WTC11 (cell line): ENCODE results near the gene FMN2. TPM values are rescaled to one million over a fixed set of nuclear protein-coding genes. Genes with fewer than 3 reads are reported as not detected.

Source experiments
- ATAC-seq: fragments of 200-7000 bp; cut with Tn5 transposase; 2 replicates; pipeline ENCODE4 v1.10.0; 2021; ENCODE audit warnings: mild to moderate bottlenecking, moderate library complexity
- CTCF ChIA-PET: fragments of 300-600 bp; sonication (Branson Sonifier 250); formaldehyde crosslinking; loops from one replicate; lab custom pipeline; 2021; ENCODE audit warnings: antibody characterized with exemption; lab: Charles Lee
- POLR2A ChIA-PET: fragments of 350-600 bp; sonication (Branson Sonifier 250); formaldehyde crosslinking; loops from one replicate; lab custom pipeline; 2021; ENCODE audit warnings: antibody characterized with exemption; lab: Charles Lee
- DNase-seq: peaks from one replicate; pipeline ENCODE4 v3.0.0; 2021; ENCODE audit warnings: low spot score
- H3K27ac Mint-ChIP-seq: 2 replicates; pipeline ENCODE4 v1.8.0; 2021; ENCODE audit warnings: mixed read lengths
- H3K27me3 Mint-ChIP-seq: 2 replicates; pipeline ENCODE4 v1.8.0; 2021; ENCODE audit warnings: low read depth, mild to moderate bottlenecking, moderate library complexity, mixed read lengths
- H3K36me3 Mint-ChIP-seq: 2 replicates; pipeline ENCODE4 v1.8.0; 2021; ENCODE audit warnings: mixed read lengths
- H3K4me1 Mint-ChIP-seq: 2 replicates; pipeline ENCODE4 v1.8.0; 2022; ENCODE audit warnings: mixed read lengths
- H3K4me3 Mint-ChIP-seq: 2 replicates; pipeline ENCODE4 v1.8.0; 2021; ENCODE audit warnings: mild to moderate bottlenecking, moderate library complexity, mixed read lengths
- H3K9me3 Mint-ChIP-seq: 2 replicates; pipeline ENCODE4 v1.8.0; 2021; ENCODE audit warnings: mixed read lengths
- ESRRA ChIP-seq: sonication (generic); formaldehyde crosslinking; IDR thresholded peaks from 2 replicates; pipeline ENCODE4 v1.8.1; 2022; ENCODE audit warnings: mild to moderate bottlenecking, missing genetic modification reagents, borderline replicate concordance
- GTF2I ChIP-seq: fragments of 250-450 bp; sonication (Bioruptor Pico); conservative IDR thresholded peaks from 2 replicates; pipeline ENCODE4 v1.4.0; 2021; ENCODE audit warnings: mild to moderate bottlenecking
- KAT7 ChIP-seq: sonication (generic); formaldehyde crosslinking; IDR thresholded peaks from 2 replicates; pipeline ENCODE4 v1.8.1; 2023; ENCODE audit warnings: missing genetic modification reagents, mild to moderate bottlenecking, borderline replicate concordance
- ZBTB21 ChIP-seq: sonication (generic); formaldehyde crosslinking; IDR thresholded peaks from 2 replicates; pipeline ENCODE4 v1.8.1; 2023; ENCODE audit warnings: mild to moderate bottlenecking, missing genetic modification reagents, borderline replicate concordance
- ZNF317 ChIP-seq: sonication (generic); formaldehyde crosslinking; IDR thresholded peaks from 2 replicates; pipeline ENCODE4 v1.8.1; 2023; ENCODE audit warnings: low read depth, mild to moderate bottlenecking, moderate library complexity, missing genetic modification reagents, borderline replicate concordance
- total RNA-seq: library from RNA; stranded (reverse); gene quantifications from 3 replicates; pipeline ENCODE4 v1.2.3, GENCODE V29; 2021
- TF ChIP-seq, protein P1 (sequence below): sonication (generic); formaldehyde crosslinking; IDR thresholded peaks from 2 replicates; pipeline ENCODE4 v1.8.1; 2023; ENCODE audit warnings: mild to moderate bottlenecking, missing genetic modification reagents, borderline replicate concordance
- TF ChIP-seq, protein P2 (sequence below): sonication (generic); formaldehyde crosslinking; IDR thresholded peaks from 2 replicates; pipeline ENCODE4 v1.8.1; 2022; ENCODE audit warnings: low read depth, missing genetic modification reagents, borderline replicate concordance
- TF ChIP-seq, protein P3 (sequence below): sonication (generic); formaldehyde crosslinking; IDR thresholded peaks from 2 replicates; pipeline ENCODE4 v1.8.1; 2022; ENCODE audit warnings: mild to moderate bottlenecking, missing genetic modification reagents, moderate library complexity, borderline replicate concordance
- TF ChIP-seq, protein P4 (sequence below): fragments of 250-450 bp; sonication (Bioruptor Pico); IDR thresholded peaks from 2 replicates; pipeline ENCODE4 v1.9.0; 2021; ENCODE audit warnings: mild to moderate bottlenecking, borderline replicate concordance
- TF ChIP-seq, protein P5 (sequence below): sonication (generic); formaldehyde crosslinking; IDR thresholded peaks from 2 replicates; pipeline ENCODE4 v1.8.1; 2023; ENCODE audit warnings: mild to moderate bottlenecking, missing genetic modification reagents

The FMN2 gene
- total RNA-seq, 1 experiment from 2014 or later = 1.8 TPM

DNA sequence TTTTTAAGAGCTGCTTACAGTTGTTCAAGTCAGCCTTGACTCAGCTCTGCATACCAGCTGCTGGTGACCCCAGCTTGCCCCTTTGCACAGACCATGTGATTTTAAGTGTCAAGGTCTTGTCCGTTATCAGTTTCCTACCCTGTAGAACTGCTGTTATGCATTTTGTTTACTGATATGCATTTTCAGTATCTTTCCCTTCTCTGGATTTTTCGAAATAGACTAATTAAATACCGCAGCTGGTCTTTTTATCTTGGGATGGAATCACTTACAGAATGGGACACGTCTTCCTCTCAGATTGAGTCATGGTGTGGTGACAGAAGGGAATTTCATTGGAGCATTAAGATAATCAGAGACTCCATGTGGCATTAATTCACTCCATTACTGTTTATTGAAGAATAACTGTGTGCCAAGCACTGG, 145.6 kb downstream of the FMN2 start (continued):
- TF ChIP-seq, protein P1, sequence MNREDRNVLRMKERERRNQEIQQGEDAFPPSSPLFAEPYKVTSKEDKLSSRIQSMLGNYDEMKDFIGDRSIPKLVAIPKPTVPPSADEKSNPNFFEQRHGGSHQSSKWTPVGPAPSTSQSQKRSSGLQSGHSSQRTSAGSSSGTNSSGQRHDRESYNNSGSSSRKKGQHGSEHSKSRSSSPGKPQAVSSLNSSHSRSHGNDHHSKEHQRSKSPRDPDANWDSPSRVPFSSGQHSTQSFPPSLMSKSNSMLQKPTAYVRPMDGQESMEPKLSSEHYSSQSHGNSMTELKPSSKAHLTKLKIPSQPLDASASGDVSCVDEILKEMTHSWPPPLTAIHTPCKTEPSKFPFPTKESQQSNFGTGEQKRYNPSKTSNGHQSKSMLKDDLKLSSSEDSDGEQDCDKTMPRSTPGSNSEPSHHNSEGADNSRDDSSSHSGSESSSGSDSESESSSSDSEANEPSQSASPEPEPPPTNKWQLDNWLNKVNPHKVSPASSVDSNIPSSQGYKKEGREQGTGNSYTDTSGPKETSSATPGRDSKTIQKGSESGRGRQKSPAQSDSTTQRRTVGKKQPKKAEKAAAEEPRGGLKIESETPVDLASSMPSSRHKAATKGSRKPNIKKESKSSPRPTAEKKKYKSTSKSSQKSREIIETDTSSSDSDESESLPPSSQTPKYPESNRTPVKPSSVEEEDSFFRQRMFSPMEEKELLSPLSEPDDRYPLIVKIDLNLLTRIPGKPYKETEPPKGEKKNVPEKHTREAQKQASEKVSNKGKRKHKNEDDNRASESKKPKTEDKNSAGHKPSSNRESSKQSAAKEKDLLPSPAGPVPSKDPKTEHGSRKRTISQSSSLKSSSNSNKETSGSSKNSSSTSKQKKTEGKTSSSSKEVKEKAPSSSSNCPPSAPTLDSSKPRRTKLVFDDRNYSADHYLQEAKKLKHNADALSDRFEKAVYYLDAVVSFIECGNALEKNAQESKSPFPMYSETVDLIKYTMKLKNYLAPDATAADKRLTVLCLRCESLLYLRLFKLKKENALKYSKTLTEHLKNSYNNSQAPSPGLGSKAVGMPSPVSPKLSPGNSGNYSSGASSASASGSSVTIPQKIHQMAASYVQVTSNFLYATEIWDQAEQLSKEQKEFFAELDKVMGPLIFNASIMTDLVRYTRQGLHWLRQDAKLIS (CRISPR knock-in tag) = no peak
- TF ChIP-seq, protein P2, sequence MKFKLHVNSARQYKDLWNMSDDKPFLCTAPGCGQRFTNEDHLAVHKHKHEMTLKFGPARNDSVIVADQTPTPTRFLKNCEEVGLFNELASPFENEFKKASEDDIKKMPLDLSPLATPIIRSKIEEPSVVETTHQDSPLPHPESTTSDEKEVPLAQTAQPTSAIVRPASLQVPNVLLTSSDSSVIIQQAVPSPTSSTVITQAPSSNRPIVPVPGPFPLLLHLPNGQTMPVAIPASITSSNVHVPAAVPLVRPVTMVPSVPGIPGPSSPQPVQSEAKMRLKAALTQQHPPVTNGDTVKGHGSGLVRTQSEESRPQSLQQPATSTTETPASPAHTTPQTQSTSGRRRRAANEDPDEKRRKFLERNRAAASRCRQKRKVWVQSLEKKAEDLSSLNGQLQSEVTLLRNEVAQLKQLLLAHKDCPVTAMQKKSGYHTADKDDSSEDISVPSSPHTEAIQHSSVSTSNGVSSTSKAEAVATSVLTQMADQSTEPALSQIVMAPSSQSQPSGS (CRISPR knock-in tag) = no peak
- TF ChIP-seq GTF2I (CRISPR knock-in tag) = no peak
- TF ChIP-seq, protein P3, sequence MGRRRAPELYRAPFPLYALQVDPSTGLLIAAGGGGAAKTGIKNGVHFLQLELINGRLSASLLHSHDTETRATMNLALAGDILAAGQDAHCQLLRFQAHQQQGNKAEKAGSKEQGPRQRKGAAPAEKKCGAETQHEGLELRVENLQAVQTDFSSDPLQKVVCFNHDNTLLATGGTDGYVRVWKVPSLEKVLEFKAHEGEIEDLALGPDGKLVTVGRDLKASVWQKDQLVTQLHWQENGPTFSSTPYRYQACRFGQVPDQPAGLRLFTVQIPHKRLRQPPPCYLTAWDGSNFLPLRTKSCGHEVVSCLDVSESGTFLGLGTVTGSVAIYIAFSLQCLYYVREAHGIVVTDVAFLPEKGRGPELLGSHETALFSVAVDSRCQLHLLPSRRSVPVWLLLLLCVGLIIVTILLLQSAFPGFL (CRISPR knock-in tag) = no peak
- no peak for TF ChIP-seq ESRRA
- TF ChIP-seq, all 79 proteins: peak for 0

DNA sequence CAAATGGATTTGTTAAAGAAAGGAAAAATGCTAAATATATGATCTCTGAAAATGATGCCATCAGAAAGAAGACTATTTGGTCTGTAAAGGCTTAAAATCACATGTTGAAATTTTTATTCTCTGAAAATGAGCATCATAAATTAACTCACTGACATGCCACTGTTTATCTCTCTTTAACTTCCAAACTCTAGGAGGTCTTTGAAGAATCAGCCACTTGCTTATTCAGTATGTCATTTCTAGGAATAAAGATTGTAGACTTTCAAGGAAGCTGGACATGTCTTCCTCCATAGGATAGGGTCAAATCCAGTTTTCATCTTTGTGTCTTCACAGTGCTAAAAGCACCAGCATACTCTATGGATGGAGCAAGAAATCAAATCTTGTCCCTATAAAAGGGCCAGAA, 147.6 kb downstream of the FMN2 start:
- TF ChIP-seq ZBTB21 (CRISPR knock-in tag) = no peak
- Mint-ChIP-seq H3K9me3 (peaks cover 6% of the 10 kb centered on the region), H3K4me3 (no peak overlapping the region), H3K27me3 (no peaks in the 10 kb centered on the region), H3K4me1 (no peaks in the 10 kb centered on the region), H3K27ac (no peak overlapping the region), H3K36me3 (no peaks in the 10 kb centered on the region)
- no peak for ATAC-seq
- POLR2A ChIA-PET = no interaction called here
- no peak for DNase-seq
- CTCF ChIA-PET = no interaction called here

DNA sequence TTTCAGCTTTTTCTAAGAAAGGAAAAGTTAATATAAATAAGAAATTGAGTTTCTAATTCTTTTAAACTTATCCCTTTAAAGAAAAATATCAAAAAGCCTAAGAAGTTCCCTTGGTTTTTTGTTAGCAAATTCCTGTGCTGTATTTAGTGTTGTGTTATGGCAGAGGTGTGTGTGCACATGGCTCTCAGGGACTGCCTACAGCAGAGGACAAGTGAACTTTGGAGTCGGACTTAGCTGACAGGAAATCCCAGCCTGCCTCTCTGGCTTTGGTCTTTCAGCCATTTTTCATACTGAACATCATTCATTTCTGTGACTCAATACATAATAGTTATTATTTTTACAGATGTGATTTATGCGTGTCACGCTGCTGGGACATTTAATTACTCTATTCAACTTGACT, 149.6 kb downstream of the FMN2 start:
- no peak overlapping the region for H3K27ac Mint-ChIP-seq
- DNase-seq (no peak), ATAC-seq (no peak)
- H3K9me3 Mint-ChIP-seq = peaks cover 6% of the 10 kb centered on the region
- H3K4me3 Mint-ChIP-seq = no peak overlapping the region
- TF ChIP-seq ZNF317 (CRISPR knock-in tag) (no peak), ESRRA (no peak), KAT7 (CRISPR knock-in tag) (no peak)
- TF ChIP-seq, protein P4, sequence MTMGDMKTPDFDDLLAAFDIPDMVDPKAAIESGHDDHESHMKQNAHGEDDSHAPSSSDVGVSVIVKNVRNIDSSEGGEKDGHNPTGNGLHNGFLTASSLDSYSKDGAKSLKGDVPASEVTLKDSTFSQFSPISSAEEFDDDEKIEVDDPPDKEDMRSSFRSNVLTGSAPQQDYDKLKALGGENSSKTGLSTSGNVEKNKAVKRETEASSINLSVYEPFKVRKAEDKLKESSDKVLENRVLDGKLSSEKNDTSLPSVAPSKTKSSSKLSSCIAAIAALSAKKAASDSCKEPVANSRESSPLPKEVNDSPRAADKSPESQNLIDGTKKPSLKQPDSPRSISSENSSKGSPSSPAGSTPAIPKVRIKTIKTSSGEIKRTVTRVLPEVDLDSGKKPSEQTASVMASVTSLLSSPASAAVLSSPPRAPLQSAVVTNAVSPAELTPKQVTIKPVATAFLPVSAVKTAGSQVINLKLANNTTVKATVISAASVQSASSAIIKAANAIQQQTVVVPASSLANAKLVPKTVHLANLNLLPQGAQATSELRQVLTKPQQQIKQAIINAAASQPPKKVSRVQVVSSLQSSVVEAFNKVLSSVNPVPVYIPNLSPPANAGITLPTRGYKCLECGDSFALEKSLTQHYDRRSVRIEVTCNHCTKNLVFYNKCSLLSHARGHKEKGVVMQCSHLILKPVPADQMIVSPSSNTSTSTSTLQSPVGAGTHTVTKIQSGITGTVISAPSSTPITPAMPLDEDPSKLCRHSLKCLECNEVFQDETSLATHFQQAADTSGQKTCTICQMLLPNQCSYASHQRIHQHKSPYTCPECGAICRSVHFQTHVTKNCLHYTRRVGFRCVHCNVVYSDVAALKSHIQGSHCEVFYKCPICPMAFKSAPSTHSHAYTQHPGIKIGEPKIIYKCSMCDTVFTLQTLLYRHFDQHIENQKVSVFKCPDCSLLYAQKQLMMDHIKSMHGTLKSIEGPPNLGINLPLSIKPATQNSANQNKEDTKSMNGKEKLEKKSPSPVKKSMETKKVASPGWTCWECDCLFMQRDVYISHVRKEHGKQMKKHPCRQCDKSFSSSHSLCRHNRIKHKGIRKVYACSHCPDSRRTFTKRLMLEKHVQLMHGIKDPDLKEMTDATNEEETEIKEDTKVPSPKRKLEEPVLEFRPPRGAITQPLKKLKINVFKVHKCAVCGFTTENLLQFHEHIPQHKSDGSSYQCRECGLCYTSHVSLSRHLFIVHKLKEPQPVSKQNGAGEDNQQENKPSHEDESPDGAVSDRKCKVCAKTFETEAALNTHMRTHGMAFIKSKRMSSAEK (CRISPR knock-in tag) = no peak
- TF ChIP-seq, protein P5, sequence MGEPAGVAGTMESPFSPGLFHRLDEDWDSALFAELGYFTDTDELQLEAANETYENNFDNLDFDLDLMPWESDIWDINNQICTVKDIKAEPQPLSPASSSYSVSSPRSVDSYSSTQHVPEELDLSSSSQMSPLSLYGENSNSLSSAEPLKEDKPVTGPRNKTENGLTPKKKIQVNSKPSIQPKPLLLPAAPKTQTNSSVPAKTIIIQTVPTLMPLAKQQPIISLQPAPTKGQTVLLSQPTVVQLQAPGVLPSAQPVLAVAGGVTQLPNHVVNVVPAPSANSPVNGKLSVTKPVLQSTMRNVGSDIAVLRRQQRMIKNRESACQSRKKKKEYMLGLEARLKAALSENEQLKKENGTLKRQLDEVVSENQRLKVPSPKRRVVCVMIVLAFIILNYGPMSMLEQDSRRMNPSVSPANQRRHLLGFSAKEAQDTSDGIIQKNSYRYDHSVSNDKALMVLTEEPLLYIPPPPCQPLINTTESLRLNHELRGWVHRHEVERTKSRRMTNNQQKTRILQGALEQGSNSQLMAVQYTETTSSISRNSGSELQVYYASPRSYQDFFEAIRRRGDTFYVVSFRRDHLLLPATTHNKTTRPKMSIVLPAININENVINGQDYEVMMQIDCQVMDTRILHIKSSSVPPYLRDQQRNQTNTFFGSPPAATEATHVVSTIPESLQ (CRISPR knock-in tag) = no peak
- ChIA-PET POLR2A (interaction anchor here (0.6 kb wide), 1 partner anchor 1785 kb away, joined by 7 read pairs; no protein-coding TSS in a partner anchor), CTCF (no interaction called here)
- H3K36me3 Mint-ChIP-seq = no peaks in the 10 kb centered on the region
- peaks cover under 1% of the 10 kb centered on the region for H3K4me1 Mint-ChIP-seq
- H3K27me3 Mint-ChIP-seq = no peaks in the 10 kb centered on the region
